H9 (cell line): ENCODE measurements around the gene ZNF205. TPM values are rescaled to one million over a fixed set of nuclear protein-coding genes. Genes with fewer than 3 reads are reported as not detected.

Source experiments
- DNase-seq: peaks from one replicate; pipeline ENCODE4 v3.0.0-alpha.2; 2017
- H2AFZ ChIP-seq: one replicate; pipeline ENCODE4 v1.6.1; 2013; ENCODE audit warnings: mild to moderate bottlenecking, low read length, control low read depth, moderate library complexity
- H2AK5ac ChIP-seq: 2 replicates; pipeline ENCODE4 v1.6.1; 2013; ENCODE audit warnings: low read length, control low read depth, mixed read lengths; ENCODE audit not compliant: insufficient read length
- H2BK120ac ChIP-seq: one replicate; pipeline ENCODE4 v1.6.1; 2013; ENCODE audit warnings: low read depth, mild to moderate bottlenecking, low read length, control low read depth, inconsistent platforms; ENCODE audit not compliant: poor library complexity, severe bottlenecking
- H2BK12ac ChIP-seq: 2 replicates; pipeline ENCODE4 v1.6.1; 2013; ENCODE audit warnings: low read length, control low read depth, mixed read lengths, low read depth; ENCODE audit not compliant: insufficient read length
- H2BK15ac ChIP-seq: 2 replicates; pipeline ENCODE4 v1.6.1; 2013; ENCODE audit warnings: low read depth, low read length, control low read depth
- H2BK20ac ChIP-seq: one replicate; pipeline ENCODE4 v1.6.1; 2013; ENCODE audit warnings: low read depth, mild to moderate bottlenecking, low read length, control low read depth, inconsistent platforms; ENCODE audit not compliant: poor library complexity, severe bottlenecking
- H2BK5ac ChIP-seq: 2 replicates; pipeline ENCODE4 v1.6.1; 2013; ENCODE audit warnings: low read length, control low read depth, mixed read lengths; ENCODE audit not compliant: insufficient read length
- H3K14ac ChIP-seq: 2 replicates; pipeline ENCODE4 v1.6.1; 2013; ENCODE audit warnings: low read length, control low read depth; ENCODE audit not compliant: insufficient read depth
- H3K18ac ChIP-seq: 2 replicates; pipeline ENCODE4 v1.6.1; 2013; ENCODE audit warnings: low read depth, mild to moderate bottlenecking, mixed read lengths, low read length, control low read depth; ENCODE audit not compliant: insufficient read length
- H3K23ac ChIP-seq: 2 replicates; pipeline ENCODE4 v1.6.1; 2013; ENCODE audit warnings: low read length, control low read depth, mixed read lengths, low read depth; ENCODE audit not compliant: insufficient read length
- H3K23me2 ChIP-seq: 2 replicates; pipeline ENCODE4 v1.6.1; 2013; ENCODE audit warnings: low read depth, mild to moderate bottlenecking, mixed read lengths, low read length, control low read depth; ENCODE audit not compliant: insufficient read length, poor library complexity, severe bottlenecking
- H3K27ac ChIP-seq: 2 replicates; pipeline ENCODE4 v1.5.1; 2013; ENCODE audit warnings: low read length, control low read depth, mixed read lengths, low read depth; ENCODE audit not compliant: insufficient read length
- H3K27me3 ChIP-seq: 2 replicates; pipeline ENCODE4 v1.6.1; 2013; ENCODE audit warnings: low read length, control low read depth, inconsistent platforms; ENCODE audit not compliant: insufficient read depth
- H3K4ac ChIP-seq: 2 replicates; pipeline ENCODE4 v1.6.1; 2013; ENCODE audit warnings: low read depth, mild to moderate bottlenecking, control low read depth, inconsistent platforms, low read length, moderate library complexity
- H3K4me1 ChIP-seq: 2 replicates; pipeline ENCODE4 v1.6.1; 2013; ENCODE audit warnings: low read length, control low read depth, inconsistent platforms; ENCODE audit not compliant: insufficient read depth
- H3K4me2 ChIP-seq: 2 replicates; pipeline ENCODE4 v1.6.1; 2013; ENCODE audit warnings: low read length, control low read depth, mixed read lengths; ENCODE audit not compliant: insufficient read length, insufficient read depth
- H3K56ac ChIP-seq: 2 replicates; pipeline ENCODE4 v1.6.1; 2013; ENCODE audit warnings: low read depth, mild to moderate bottlenecking, mixed read lengths, low read length, control low read depth; ENCODE audit not compliant: insufficient read length
- H3K79me1 ChIP-seq: 2 replicates; pipeline ENCODE4 v1.6.1; 2013; ENCODE audit warnings: low read depth, mild to moderate bottlenecking, moderate library complexity, low read length, control low read depth, inconsistent platforms; ENCODE audit not compliant: insufficient read depth, poor library complexity, severe bottlenecking
- H3K79me2 ChIP-seq: 2 replicates; pipeline ENCODE4 v1.6.1; 2013; ENCODE audit warnings: low read length, control low read depth, inconsistent platforms; ENCODE audit not compliant: insufficient read depth
- H3K9ac ChIP-seq: 2 replicates; pipeline ENCODE4 v1.6.1; 2013; ENCODE audit warnings: low read length, control low read depth, mixed read lengths; ENCODE audit not compliant: insufficient read length; ENCODE audit errors: extremely low read depth
- H3K9me3 ChIP-seq: one replicate; pipeline ENCODE4 v1.6.1; 2013; ENCODE audit warnings: low read depth, low read length, inconsistent platforms; ENCODE audit not compliant: control insufficient read depth
- H3T11ph ChIP-seq: one replicate; pipeline ENCODE4 v1.6.1; 2013; ENCODE audit warnings: mild to moderate bottlenecking, low read length, control low read depth, inconsistent platforms
- H4K20me1 ChIP-seq: one replicate; pipeline ENCODE4 v1.6.1; 2013; ENCODE audit not compliant: control insufficient read depth, insufficient read length, insufficient read depth
- H4K5ac ChIP-seq: 2 replicates; pipeline ENCODE4 v1.6.1; 2013; ENCODE audit warnings: low read depth, mild to moderate bottlenecking, mixed read lengths, low read length, control low read depth; ENCODE audit not compliant: insufficient read length
- H4K8ac ChIP-seq: replicated peaks from 2 replicates; pipeline ENCODE4 v1.6.1; 2013; ENCODE audit warnings: low read length, control low read depth, mixed read lengths, low read depth; ENCODE audit not compliant: insufficient read length
- H4K91ac ChIP-seq: 2 replicates; pipeline ENCODE4 v1.6.1; 2013; ENCODE audit warnings: low read depth, mild to moderate bottlenecking, moderate library complexity, mixed read lengths, low read length, control low read depth; ENCODE audit not compliant: insufficient read length
- H3K27ac Mint-ChIP-seq, 3 experiments: 2 replicates in 2 of 3; 3 replicates in 1 of 3; pipeline ENCODE4 v1.8.0; 2020 to 2021; ENCODE audit warnings: mixed read lengths in 3 of 3, mild to moderate bottlenecking in 1 of 3, moderate library complexity in 1 of 3
- H3K27me3 Mint-ChIP-seq: 2 replicates; pipeline ENCODE4 v1.8.0; 2021; ENCODE audit warnings: low read depth, mild to moderate bottlenecking, moderate library complexity, mixed read lengths
- H3K36me3 Mint-ChIP-seq, 3 experiments: 2 replicates in 2 of 3; 3 replicates in 1 of 3; pipeline ENCODE4 v1.8.0; 2020 to 2021; ENCODE audit warnings: low read depth in 3 of 3, mixed read lengths in 3 of 3; ENCODE audit not compliant: insufficient read depth in 1 of 3
- H3K4me1 Mint-ChIP-seq, 2 experiments: 2 replicates each; pipeline ENCODE4 v1.8.0; 2020; ENCODE audit warnings: mixed read lengths in 2 of 2
- H3K4me3 Mint-ChIP-seq, 2 experiments: 2 replicates in 1 of 2; 3 replicates in 1 of 2; pipeline ENCODE4 v1.8.0; 2020 to 2021; ENCODE audit warnings: mild to moderate bottlenecking in 2 of 2, mixed read lengths in 2 of 2, moderate library complexity in 1 of 2
- H3K9me3 Mint-ChIP-seq, 2 experiments: 2 replicates in 1 of 2; 3 replicates in 1 of 2; pipeline ENCODE4 v1.8.0; 2020; ENCODE audit warnings: mild to moderate bottlenecking in 2 of 2, mixed read lengths in 2 of 2, moderate library complexity in 1 of 2
- CTCF ChIP-seq: fragments of 200-600 bp; sonication (generic); conservative IDR thresholded peaks from 3 replicates; pipeline ENCODE4 v1.8.0; 2021; ENCODE audit warnings: antibody characterized with exemption, mild to moderate bottlenecking
- WGBS: extraction: QIAGEN DNeasy Blood & Tissue Kit; methylation state at CpG from one replicate; pipeline ENCODE4 v1.1.7; 2013; ENCODE audit warnings: missing lambda C conversion rate, low lambda C conversion rate, mixed read lengths; ENCODE audit not compliant: insufficient read length; ENCODE audit errors: extremely low coverage; 5-methylcytosine and 5-hydroxymethylcytosine counted together
- total RNA-seq: library from RNA; stranded (reverse); gene quantifications from 2 replicates; pipeline ENCODE4 v1.2.1, GENCODE V29; 2021

Gene ZNF205
- total RNA-seq, 1 experiment from 2014 or later = 16.8 TPM

GRCh38 chr16:3084969-3085670 is 27.3 kb upstream of the ZNF205 start:
- no peak overlapping the region for H3K4me3 Mint-ChIP-seq
- no peaks in the 10 kb centered on the region for H3K27me3 ChIP-seq
- DNase-seq = no peak
- H4K91ac ChIP-seq = no peak overlapping the region
- H3K4me2 ChIP-seq = no peak overlapping the region
- no peak overlapping the region for H3K27ac ChIP-seq
- H3T11ph ChIP-seq = no peak overlapping the region
- no peak overlapping the region for H4K8ac ChIP-seq
- H3K36me3 Mint-ChIP-seq = peaks cover 13 to 51% (median 14%) of the 10 kb centered on the region in 3 experiments; a peak in 6 of 7 replicates
- H3K9me3 ChIP-seq = no peaks in the 10 kb centered on the region
- H4K5ac ChIP-seq = no peak overlapping the region
- no peaks in the 10 kb centered on the region for H3K23me2 ChIP-seq
- no peak overlapping the region for H3K18ac ChIP-seq
- no peak overlapping the region for H3K56ac ChIP-seq
- H4K20me1 ChIP-seq = no peaks in the 10 kb centered on the region
- no peak overlapping the region for H2AFZ ChIP-seq
- H3K79me2 ChIP-seq = no peaks in the 10 kb centered on the region
- H2BK15ac ChIP-seq = no peak overlapping the region
- H3K14ac ChIP-seq = no peak overlapping the region
- H3K4ac ChIP-seq = no peak overlapping the region
- no peak for TF ChIP-seq CTCF
- no peak overlapping the region for H2BK5ac ChIP-seq
- H2AK5ac ChIP-seq = no peak overlapping the region
- no peak overlapping the region for H2BK120ac ChIP-seq
- peaks cover 10 to 17% of the 10 kb centered on the region in 2 experiments for H3K4me1 Mint-ChIP-seq
- no peaks in the 10 kb centered on the region for H3K9me3 Mint-ChIP-seq
- peaks cover 4% of the 10 kb centered on the region; the same call in 1 of the 2 replicates for H3K27me3 Mint-ChIP-seq
- H3K9ac ChIP-seq = no peak overlapping the region
- H3K4me1 ChIP-seq = no peaks in the 10 kb centered on the region
- no peak overlapping the region for H2BK20ac ChIP-seq
- no peak overlapping the region for H3K27ac Mint-ChIP-seq
- WGBS = no CpG with 5 or more reads among the region's 7 CpGs
- no peaks in the 10 kb centered on the region for H3K79me1 ChIP-seq
- H3K23ac ChIP-seq = no peak overlapping the region
- no peak overlapping the region for H2BK12ac ChIP-seq
